ENCODE data around the gene SORCS1. TPM values are rescaled to one million over a fixed set of nuclear protein-coding genes. Genes with fewer than 3 reads are reported as not detected.

Gene SORCS1
- total and polyA plus RNA-seq, 2 of the 8 experiments (the other 6 are each of a cell fraction or from before 2014, with no cell fraction given) = 4.1 to 4.6 TPM

- no peak for TF ChIP-seq JUN (IDR thresholded peaks at IDR 0.05; ENCODE audit: low read depth, low read length)
- no peak for TF ChIP-seq CBX5 (IDR thresholded peaks at IDR 0.05; ENCODE audit: low read depth, low read length)
- TF ChIP-seq RNF2 (IDR thresholded peaks at IDR 0.05; ENCODE audit: borderline replicate concordance, low read depth, low read length, missing control alignments, poor library complexity, severe bottlenecking) = no peak
- TF ChIP-seq POLR2AphosphoS5 (IDR thresholded peaks at IDR 0.05; ENCODE audit: low read depth, low read length) = no peak
Measured at GRCh38 chr10:106565546-106565945, 599.0 kb downstream of the SORCS1 start (continued).
